ENCODE data around the gene TMEM19.
"Not testable (repeated sequence)": the region's sequence is repeated elsewhere in the genome, so short reads cannot be mapped to it uniquely, and the experiment has no call there.

TMEM19 gene

GRCh38 chr12:71666259-71666658 lies 19.6 kb upstream of the TMEM19 start:
- DNase-seq, result no peak

- no peak for DNase-seq
These were observed 14.6 kb upstream of the TMEM19 start for GRCh38 chr12:71671311-71671710.

DNA sequence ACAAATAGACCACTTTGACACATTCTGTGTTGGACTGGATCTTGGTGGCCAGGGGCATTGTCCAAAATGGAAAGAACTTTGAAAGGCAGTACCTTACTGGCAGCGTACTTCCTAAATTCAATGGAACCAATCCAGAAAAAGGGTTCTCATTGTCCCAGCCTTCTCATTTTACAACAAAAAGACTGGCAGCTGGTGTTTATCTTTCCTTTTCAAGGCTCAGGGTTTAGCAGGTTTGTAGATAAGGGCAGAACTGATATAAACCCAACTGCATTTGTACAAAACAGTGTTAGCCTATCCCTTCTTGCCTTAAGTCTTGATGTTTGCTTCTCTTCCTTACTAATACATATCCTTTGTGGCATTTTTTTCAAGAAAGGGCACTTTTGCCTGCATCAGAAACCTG lies 14.1 kb upstream of the TMEM19 start:
- DNase-seq, result no peak

DNA sequence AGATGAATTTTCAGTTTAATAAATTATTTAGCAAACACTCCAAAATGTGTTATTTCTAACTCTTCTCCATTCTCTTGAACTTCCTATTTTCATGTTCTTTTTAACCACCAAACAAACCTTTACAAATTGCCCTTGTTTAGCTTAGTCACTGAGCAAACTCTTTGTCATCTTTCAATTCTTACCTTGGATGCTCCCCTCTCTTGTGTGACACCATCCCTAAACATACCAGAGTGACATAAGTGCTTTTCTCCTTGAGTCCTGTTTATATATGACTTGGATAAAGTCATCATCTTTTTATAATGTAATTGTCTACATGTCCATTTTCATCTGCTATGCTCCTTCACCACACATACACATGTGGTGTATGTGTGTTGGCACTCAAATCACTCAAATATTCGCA lies 3.4 kb upstream of the TMEM19 start:
- no peak for DNase-seq

GRCh38 chr12:71683633-71684032 lies 2.2 kb upstream of the TMEM19 start:
- DNase-seq, result no peak

GRCh38 chr12:71684081-71684480 lies 1.8 kb upstream of the TMEM19 start:
- no peak for DNase-seq

DNA sequence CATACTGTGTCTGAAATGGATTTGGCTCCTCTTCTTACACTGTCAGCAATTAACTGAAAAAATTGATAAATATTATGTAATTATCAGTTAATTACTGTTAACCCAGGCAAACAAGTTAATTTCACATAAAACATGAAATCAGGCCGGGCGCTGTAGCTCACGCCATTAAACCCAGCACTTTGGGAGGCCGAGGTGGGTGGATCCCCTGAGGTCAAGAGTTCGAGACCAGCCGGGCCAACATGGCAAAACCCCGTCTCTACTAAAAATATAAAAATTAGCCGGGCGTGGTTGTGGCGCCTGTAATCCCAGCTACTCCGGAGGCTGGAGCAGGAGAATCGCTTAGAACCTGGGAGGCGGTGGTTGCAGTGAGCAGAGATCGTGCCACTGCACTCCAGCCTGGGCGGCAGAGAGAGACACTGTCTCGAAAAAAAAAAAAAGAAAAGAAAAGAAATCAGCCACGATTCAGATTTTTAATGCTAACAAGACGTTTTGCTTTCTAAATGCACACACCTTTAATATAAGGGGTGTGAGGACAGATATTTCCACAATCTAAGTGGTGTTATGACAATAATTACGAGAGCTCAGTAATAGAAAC lies 473 bp upstream of the TMEM19 start:
- no peak for DNase-seq

DNA sequence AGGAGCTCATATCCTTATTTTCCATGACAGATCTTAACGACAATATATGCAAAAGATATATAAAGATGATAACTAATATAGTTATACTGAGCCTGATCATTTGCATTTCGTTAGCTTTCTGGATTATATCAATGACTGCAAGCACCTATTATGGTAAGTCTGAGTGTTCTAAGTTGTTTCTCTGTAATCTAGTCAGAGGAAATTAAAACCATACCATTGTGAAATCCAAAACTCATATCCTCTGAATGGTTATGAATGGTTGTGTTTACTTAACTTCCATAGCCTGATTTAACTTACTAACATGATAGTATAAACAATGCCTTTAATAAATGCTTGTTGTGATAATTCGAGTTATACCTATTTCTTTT lies 760 bp downstream of the TMEM19 start:
- no peak for DNase-seq

GRCh38 chr12:71687172-71687571 lies 1.3 kb downstream of the TMEM19 start:
- not testable (repeated sequence) for DNase-seq

- DNase-seq, result no peak
These were observed 3.2 kb downstream of the TMEM19 start for GRCh38 chr12:71688961-71689570.

DNA sequence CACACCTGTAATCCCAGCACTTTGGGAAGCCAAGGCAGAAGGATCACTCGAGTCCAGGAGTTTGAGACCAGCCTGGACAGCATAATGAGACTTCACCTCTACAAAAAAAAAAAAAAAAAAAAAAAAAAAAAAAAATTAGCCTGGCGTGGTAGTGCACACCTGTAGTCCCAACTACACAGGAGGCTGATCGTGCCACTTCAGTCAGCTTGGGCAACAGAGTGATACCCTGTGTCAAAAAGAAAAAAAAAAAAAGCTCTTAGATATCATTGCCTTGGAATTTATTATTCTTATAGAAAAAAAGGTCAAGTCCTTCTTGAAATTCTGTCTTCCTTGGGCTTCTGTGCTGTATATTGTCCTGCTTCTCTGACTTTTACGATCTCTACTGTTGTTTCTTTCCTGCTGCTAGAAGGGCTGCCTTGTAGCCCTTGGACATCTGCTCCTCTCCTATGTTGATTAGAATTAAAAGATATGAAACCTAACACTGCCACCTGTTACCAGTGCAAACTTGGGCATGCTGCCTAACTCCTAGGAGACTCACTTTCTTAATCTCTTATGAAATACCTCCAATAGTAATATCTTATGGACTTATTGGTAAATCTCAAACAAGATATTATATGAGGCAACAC lies 5.7 kb downstream of the TMEM19 start:
- DNase-seq, result no peak

GRCh38 chr12:71693126-71693525 lies 7.2 kb downstream of the TMEM19 start:
- DNase-seq, result no peak

DNA sequence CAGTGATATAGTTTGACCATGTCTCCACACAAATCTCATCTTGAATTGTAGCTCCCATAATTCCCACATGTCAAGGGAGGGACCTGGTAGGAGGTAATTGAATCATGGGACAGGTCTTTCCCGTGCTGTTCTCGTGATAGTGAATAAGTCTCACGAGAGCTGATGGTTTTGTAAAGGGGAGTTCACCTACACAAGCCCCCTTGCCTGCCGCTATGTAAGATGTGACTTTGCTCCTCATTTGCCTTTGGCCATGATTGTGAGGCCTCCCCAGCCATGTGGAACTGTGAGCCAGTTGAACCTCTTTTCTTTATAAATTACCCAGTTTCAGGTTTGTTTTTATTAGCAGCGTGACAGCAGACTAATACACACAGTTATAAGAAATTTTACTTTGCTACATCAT lies 7.8 kb downstream of the TMEM19 start:
- DNase-seq, result not testable (repeated sequence)

DNA sequence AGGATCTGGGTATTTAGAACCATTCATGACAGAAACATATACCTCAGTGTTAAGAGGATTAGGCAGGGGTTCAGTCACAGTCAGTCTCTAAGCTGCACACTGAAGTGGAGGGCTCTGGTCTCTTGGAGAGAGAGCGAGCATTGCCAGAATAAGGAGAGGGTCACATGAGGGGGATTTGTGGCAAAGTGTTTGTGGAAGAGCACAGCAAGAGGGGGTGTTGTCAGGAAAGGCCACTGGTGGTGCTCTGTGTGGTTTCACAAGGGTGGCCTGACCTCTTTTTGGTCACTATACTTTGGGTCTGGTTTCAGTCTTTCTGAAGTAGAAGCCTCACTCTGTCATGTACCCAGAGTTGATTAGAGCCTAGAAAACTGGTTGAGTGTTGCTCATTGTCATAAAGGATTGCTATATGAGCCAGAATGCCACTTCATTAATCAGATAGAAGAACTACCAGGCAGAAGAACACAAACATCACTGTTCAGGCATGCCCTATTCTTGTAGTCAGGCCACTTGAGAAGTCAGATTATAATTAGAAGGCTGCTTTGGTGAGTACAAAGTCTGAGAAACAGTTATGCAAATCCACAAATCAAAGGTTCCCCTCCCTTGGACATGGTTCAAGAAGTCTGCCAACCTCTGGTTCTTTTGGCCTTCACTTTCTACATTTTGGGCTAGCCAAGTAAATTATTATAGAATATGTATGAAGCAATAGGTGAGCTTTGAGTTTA lies 8.4 kb downstream of the TMEM19 start:
- DNase-seq, result no peak

GRCh38 chr12:71695782-71696181 lies 9.9 kb downstream of the TMEM19 start:
- no peak for DNase-seq

GRCh38 chr12:71702181-71702580 lies 16.3 kb downstream of the TMEM19 start:
- not testable (repeated sequence) for DNase-seq

DNA sequence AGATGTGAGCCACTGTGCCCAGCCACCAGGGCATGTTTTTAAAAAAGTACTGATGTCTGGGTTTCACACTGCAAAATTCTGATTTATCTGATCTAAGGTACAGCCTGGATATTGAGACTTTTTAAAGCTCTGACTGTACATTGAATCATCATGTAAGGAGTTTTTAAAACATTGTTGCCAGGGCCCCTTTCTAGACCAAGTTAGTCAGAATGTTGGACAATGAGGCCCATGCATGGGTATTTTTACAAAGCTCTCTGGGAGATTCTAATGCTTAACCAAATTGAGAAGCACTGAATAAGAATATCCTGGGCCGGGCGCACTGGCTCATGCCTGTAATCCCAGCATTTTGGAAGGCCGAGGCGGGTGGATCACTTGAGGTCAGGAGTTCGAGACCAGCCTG lies 16.7 kb downstream of the TMEM19 start:
- DNase-seq, result no peak

- DNase-seq, result no peak
These were observed 17.3 kb downstream of the TMEM19 start for GRCh38 chr12:71703206-71703605.

GRCh38 chr12:71704920-71705319 lies 19.0 kb downstream of the TMEM19 start:
- no peak for DNase-seq

DNA sequence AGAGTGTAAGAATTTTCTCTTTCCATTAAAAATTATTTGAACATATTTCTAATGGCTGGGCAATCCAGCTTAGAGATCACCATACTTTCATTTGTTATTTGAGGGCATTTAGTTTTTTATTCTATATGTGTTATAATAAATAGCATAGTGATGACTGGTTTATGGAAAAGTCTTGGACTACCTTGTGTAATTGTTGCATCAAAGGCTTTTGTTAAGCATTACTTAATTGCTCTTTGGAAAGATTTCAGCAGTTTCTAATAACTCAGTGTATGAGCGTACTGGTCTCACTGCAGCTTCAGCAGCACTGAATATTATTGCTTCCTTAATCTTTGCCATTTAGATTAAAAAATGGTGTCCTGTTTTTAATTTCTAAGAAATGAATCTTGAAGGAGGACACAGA lies 22.8 kb downstream of the TMEM19 start:
- DNase-seq, result no peak

DNA sequence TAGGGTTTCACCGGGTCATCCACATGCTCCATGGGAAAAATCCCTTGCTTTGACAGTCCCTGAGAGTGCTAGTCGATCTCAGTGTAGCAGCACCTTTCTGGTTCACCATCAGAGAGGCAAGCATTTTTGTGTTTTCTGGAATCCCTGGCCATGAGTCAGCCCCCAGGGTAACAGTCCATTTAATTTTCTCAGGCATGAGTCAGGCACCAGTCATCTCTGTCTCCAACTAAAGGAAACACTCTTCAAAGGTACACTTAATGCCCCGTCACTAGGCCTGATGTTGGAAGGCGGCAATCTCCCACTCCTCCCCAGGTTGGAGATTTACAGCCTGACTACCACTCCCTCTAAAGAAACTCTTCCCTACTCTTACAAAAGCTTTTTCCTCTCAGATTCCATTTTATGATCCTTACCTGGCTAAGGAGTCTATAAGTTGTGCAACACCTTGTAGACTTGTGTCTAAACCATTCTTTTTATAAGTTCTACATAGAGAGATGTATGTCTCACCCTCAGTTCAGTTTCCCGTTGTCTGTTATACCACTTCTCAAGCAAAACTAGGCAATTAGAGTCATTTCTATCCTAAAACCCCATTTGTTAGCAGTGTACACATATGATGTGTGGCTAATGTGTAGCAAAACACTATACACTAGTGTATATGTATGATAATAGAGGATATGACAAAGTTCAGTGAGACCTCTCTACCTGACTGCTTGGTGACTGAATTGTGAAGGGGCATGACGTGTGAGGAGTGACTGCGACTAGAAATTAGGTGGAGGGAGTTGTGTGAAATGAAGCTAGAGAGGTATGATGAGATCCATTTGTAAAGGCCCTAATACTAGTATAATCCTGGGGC lies 24.6 kb downstream of the TMEM19 start:
- no peak for DNase-seq

- no peak for DNase-seq
These were observed 32.7 kb downstream of the TMEM19 start for GRCh38 chr12:71718611-71719010.
